Glutamatergic neuron (in vitro differentiated cells): Measurements from ENCODE around the gene QRFP. TPM values are rescaled to one million over a fixed set of nuclear protein-coding genes. Genes with fewer than 3 reads are reported as not detected.

Source experiments
- DNase-seq: peaks from one replicate; pipeline ENCODE4 v3.0.0; 2022
- H3K27ac Mint-ChIP-seq: one replicate; pipeline ENCODE4 v1.8.0; 2020; ENCODE audit warnings: mild to moderate bottlenecking, mixed read lengths, inconsistent platforms; ENCODE audit not compliant: unreplicated experiment
- H3K27me3 Mint-ChIP-seq: one replicate; pipeline ENCODE4 v1.8.0; 2020; ENCODE audit warnings: mild to moderate bottlenecking, moderate library complexity, mixed read lengths, inconsistent platforms; ENCODE audit not compliant: unreplicated experiment
- H3K36me3 Mint-ChIP-seq: one replicate; pipeline ENCODE4 v1.8.0; 2020; ENCODE audit warnings: mild to moderate bottlenecking, mixed read lengths, inconsistent platforms; ENCODE audit not compliant: unreplicated experiment
- H3K4me1 Mint-ChIP-seq: one replicate; pipeline ENCODE4 v1.8.0; 2020; ENCODE audit warnings: mild to moderate bottlenecking, low read depth, mixed read lengths, inconsistent platforms; ENCODE audit not compliant: unreplicated experiment
- H3K4me3 Mint-ChIP-seq: one replicate; pipeline ENCODE4 v1.8.0; 2020; ENCODE audit warnings: mild to moderate bottlenecking, mixed read lengths, inconsistent platforms; ENCODE audit not compliant: unreplicated experiment
- H3K9me3 Mint-ChIP-seq: one replicate; pipeline ENCODE4 v1.8.0; 2020; ENCODE audit warnings: mild to moderate bottlenecking, moderate library complexity, mixed read lengths, inconsistent platforms; ENCODE audit not compliant: unreplicated experiment
- CTCF ChIP-seq: fragments of 200-600 bp; sonication (generic); IDR thresholded peaks from one replicate; pipeline ENCODE4 v1.5.0; 2021; ENCODE audit not compliant: partially characterized antibody, unreplicated experiment
- total RNA-seq: library from RNA; stranded (reverse); fragmentation: NEBNext Ultra II Directional; extraction: Animal tissue kit (Norgen Biotek cat#: 25700); gene quantifications from one replicate; pipeline ENCODE4 v1.2.1, GENCODE V29; 2021; ENCODE audit not compliant: unreplicated experiment

QRFP gene
- total RNA-seq, 1 donor from 2014 or later: not detected

- Mint-ChIP-seq H3K27me3 (peaks cover 3% of the 10 kb centered on the region), H3K4me3 (no peak overlapping the region), H3K27ac (no peak overlapping the region), H3K4me1 (peaks cover 64% of the 10 kb centered on the region), H3K36me3 (no peaks in the 10 kb centered on the region), H3K9me3 (no peaks in the 10 kb centered on the region)
- DNase-seq: no peak
- TF ChIP-seq CTCF: no peak
Measured at GRCh38 chr9:130844044-130844451, 52.6 kb downstream of the QRFP start.

- Mint-ChIP-seq H3K27ac (peak overlapping the region; percentile 83), H3K27me3 (peaks cover 3% of the 10 kb centered on the region), H3K36me3 (no peaks in the 10 kb centered on the region), H3K4me1 (peaks cover 71% of the 10 kb centered on the region), H3K4me3 (peak overlapping the region; percentile 35), H3K9me3 (no peaks in the 10 kb centered on the region)
- no peak for TF ChIP-seq CTCF
- no peak for DNase-seq
Measured at GRCh38 chr9:130843049-130843908, 53.3 kb downstream of the QRFP start.

Other genes with a start within 250 kb of the QRFP start
- gene PRDM12, start 232.2 kb downstream of the QRFP start, total RNA-seq: 0.98 TPM
- 43.3 TPM for gene EXOSC2, start 203.0 kb downstream of the QRFP start, total RNA-seq
- 118 TPM for gene ABL1, start 61.6 kb downstream of the QRFP start, total RNA-seq
- not detected for gene FIBCD1, start 42.4 kb upstream of the QRFP start, total RNA-seq
- gene LAMC3, start 112.4 kb upstream of the QRFP start, total RNA-seq: 0.17 TPM
- gene AIF1L, start 199.7 kb upstream of the QRFP start, total RNA-seq: 16.7 TPM
- gene NUP214, start 228.8 kb upstream of the QRFP start, total RNA-seq: 56.5 TPM